ENCODE data around the gene LUC7L3. TPM values are rescaled to one million over a fixed set of nuclear protein-coding genes. Genes with fewer than 3 reads are reported as not detected.

LUC7L3 gene
- total and polyA plus RNA-seq, 10 of the 15 experiments (the other 5 are each of a cell fraction or from before 2014, with no cell fraction given): 51.3 to 176 (median 149) TPM

GRCh38 chr17:50710025-50710424 is 9.4 kb upstream of the LUC7L3 start:
- in situ Hi-C loops (cut with MboI): no loop called here
- no TSS peak for BruUV-seq (replicated peaks)
- WGBS (ENCODE audit: insufficient coverage, insufficient replicate concordance, low lambda C conversion rate, missing lambda C conversion rate): 100% methylated on average over 2 of the region's 2 CpGs
- Histone ChIP-seq H3K27ac (ENCODE audit: control insufficient read depth, insufficient read depth) (no peak overlapping the region), H3K4me2 (ENCODE audit: control insufficient read depth, insufficient read depth) (no peak overlapping the region), H3K4me3 (no peak overlapping the region), H3K27me3 (replicated peaks in 1 of 2; ENCODE audit: control insufficient read depth in 2 of 2, insufficient read depth in 2 of 2, low read length in 1 of 2) (no peaks in the 10 kb centered on the region), H3K36me3 (ENCODE audit: control insufficient read depth in 2 of 2, insufficient read depth in 2 of 2, low read length in 1 of 2) (no peaks in the 10 kb centered on the region), H3K9me3 (replicated peaks; ENCODE audit: control insufficient read depth, insufficient read depth, low read length) (no peaks in the 10 kb centered on the region), H3K4me1 (ENCODE audit: control insufficient read depth, insufficient read depth, low read length) (peaks cover 9% of the 10 kb centered on the region), H3K79me2 (ENCODE audit: control insufficient read depth, insufficient read depth, low read length) (peaks cover 32% of the 10 kb centered on the region), H4K20me1 (ENCODE audit: control insufficient read depth, insufficient read depth) (no peaks in the 10 kb centered on the region), H3K9ac (ENCODE audit: control insufficient read depth, insufficient read depth, low read length) (no peak overlapping the region), H2AFZ (ENCODE audit: control insufficient read depth, low read depth, low read length) (no peak overlapping the region)
- ChIA-PET SMC1A (ENCODE audit: uncharacterized antibody, unreplicated experiment) (no interaction called here), RAD21 (ENCODE audit: unreplicated experiment) (no interaction called here), CTCF (interaction anchor here (1.0 kb wide), 1 partner anchor 231 kb away, joined by 3 read pairs; no protein-coding TSS in a partner anchor), POLR2A (no interaction called here)
- FAIRE-seq: no peak
- ATAC-seq: no peak
- intact Hi-C loops (cut with micrococcal nuclease; ENCODE audit: unreplicated experiment): no loop called here
- no peak for DNase-seq (ENCODE audit: low read depth, low spot score)
- TF ChIP-seq ZBED1 (IDR thresholded peaks at IDR 0.05; ENCODE audit: borderline replicate concordance) (no peak), CUX1 (IDR thresholded peaks at IDR 0.05; ENCODE audit: insufficient replicate concordance, low read depth, low read length) (no peak), E2F8 (IDR thresholded peaks at IDR 0.05; ENCODE audit: low read depth, partially characterized antibody) (no peak), NKRF (conservative IDR thresholded peaks at IDR 0.05) (no peak), ETV6 (conservative IDR thresholded peaks at IDR 0.05 in 1 of 2, IDR thresholded peaks at IDR 0.05 in 1 of 2; ENCODE audit: borderline replicate concordance in 1 of 2, low read depth in 1 of 2) (no peak), MTA2 (IDR thresholded peaks at IDR 0.05; ENCODE audit: low read depth) (no peak), NR2F1 (conservative IDR thresholded peaks at IDR 0.05) (no peak), IRF5 (IDR thresholded peaks at IDR 0.05; ENCODE audit: borderline replicate concordance) (no peak), IKZF1 (conservative IDR thresholded peaks at IDR 0.05) (no peak), CBFB (IDR thresholded peaks at IDR 0.05; ENCODE audit: low read depth) (no peak), TCF7 (IDR thresholded peaks at IDR 0.05; ENCODE audit: borderline replicate concordance) (no peak), SIN3A (IDR thresholded peaks at IDR 0.05; ENCODE audit: low read depth, low read length) (no peak)

All from GM12878 (cell line).